WTC11 (cell line): ENCODE data around the gene HPCAL1. TPM values are rescaled to one million over a fixed set of nuclear protein-coding genes. Genes with fewer than 3 reads are reported as not detected.
"Not testable (repeated sequence)": the region's sequence is repeated elsewhere in the genome, so short reads cannot be mapped to it uniquely, and the experiment has no call there.

Experiments used
- ATAC-seq: fragments of 200-7000 bp; cut with Tn5 transposase; 2 replicates; pipeline ENCODE4 v1.10.0; 2021; ENCODE audit warnings: mild to moderate bottlenecking, moderate library complexity
- CTCF ChIA-PET: fragments of 300-600 bp; sonication (Branson Sonifier 250); formaldehyde crosslinking; loops from one replicate; lab custom pipeline; 2021; ENCODE audit warnings: antibody characterized with exemption; lab: Charles Lee
- POLR2A ChIA-PET: fragments of 350-600 bp; sonication (Branson Sonifier 250); formaldehyde crosslinking; loops from one replicate; lab custom pipeline; 2021; ENCODE audit warnings: antibody characterized with exemption; lab: Charles Lee
- DNase-seq: peaks from one replicate; pipeline ENCODE4 v3.0.0; 2021; ENCODE audit warnings: low spot score
- H3K27ac Mint-ChIP-seq: 2 replicates; pipeline ENCODE4 v1.8.0; 2021; ENCODE audit warnings: mixed read lengths
- H3K27me3 Mint-ChIP-seq: 2 replicates; pipeline ENCODE4 v1.8.0; 2021; ENCODE audit warnings: low read depth, mild to moderate bottlenecking, moderate library complexity, mixed read lengths
- H3K36me3 Mint-ChIP-seq: 2 replicates; pipeline ENCODE4 v1.8.0; 2021; ENCODE audit warnings: mixed read lengths
- H3K4me1 Mint-ChIP-seq: 2 replicates; pipeline ENCODE4 v1.8.0; 2022; ENCODE audit warnings: mixed read lengths
- H3K4me3 Mint-ChIP-seq: 2 replicates; pipeline ENCODE4 v1.8.0; 2021; ENCODE audit warnings: mild to moderate bottlenecking, moderate library complexity, mixed read lengths
- H3K9me3 Mint-ChIP-seq: 2 replicates; pipeline ENCODE4 v1.8.0; 2021; ENCODE audit warnings: mixed read lengths
- ATF1 ChIP-seq: sonication (generic); formaldehyde crosslinking; IDR thresholded peaks from 2 replicates; pipeline ENCODE4 v1.8.1; 2023; ENCODE audit warnings: mild to moderate bottlenecking, moderate library complexity, missing genetic modification reagents
- GABPB1 ChIP-seq: sonication (generic); formaldehyde crosslinking; IDR thresholded peaks from 2 replicates; pipeline ENCODE4 v1.8.1; 2023; ENCODE audit warnings: mild to moderate bottlenecking, missing genetic modification reagents
- GRHL2 ChIP-seq: fragments of 250-450 bp; sonication (Bioruptor Pico); IDR thresholded peaks from 2 replicates; pipeline ENCODE4 v1.8.0; 2022; ENCODE audit warnings: mild to moderate bottlenecking, moderate library complexity; ENCODE audit not compliant: insufficient replicate concordance, severe bottlenecking
- NR3C1 ChIP-seq: sonication (generic); formaldehyde crosslinking; conservative IDR thresholded peaks from 2 replicates; pipeline ENCODE4 v1.8.1; 2023; ENCODE audit warnings: low read depth, mild to moderate bottlenecking, missing genetic modification reagents
- OVOL2 ChIP-seq: fragments of 250-450 bp; sonication (Bioruptor Pico); IDR thresholded peaks from 2 replicates; pipeline ENCODE4 v1.9.0; 2021; ENCODE audit warnings: mild to moderate bottlenecking, borderline replicate concordance
- RELA ChIP-seq: sonication (generic); formaldehyde crosslinking; IDR thresholded peaks from 2 replicates; pipeline ENCODE4 v1.8.1; 2022; ENCODE audit warnings: missing genetic modification reagents, mild to moderate bottlenecking, borderline replicate concordance
- SP1 ChIP-seq: sonication (generic); formaldehyde crosslinking; conservative IDR thresholded peaks from 2 replicates; pipeline ENCODE4 v1.8.1; 2022; ENCODE audit warnings: missing genetic modification reagents
- ZBTB21 ChIP-seq: sonication (generic); formaldehyde crosslinking; IDR thresholded peaks from 2 replicates; pipeline ENCODE4 v1.8.1; 2023; ENCODE audit warnings: mild to moderate bottlenecking, missing genetic modification reagents, borderline replicate concordance
- ZNF121 ChIP-seq: sonication (generic); formaldehyde crosslinking; IDR thresholded peaks from 2 replicates; pipeline ENCODE4 v1.8.0; 2023; ENCODE audit warnings: missing genetic modification reagents
- ZNF138 ChIP-seq: sonication (generic); formaldehyde crosslinking; conservative IDR thresholded peaks from 2 replicates; pipeline ENCODE4 v1.8.1; 2022; ENCODE audit warnings: mild to moderate bottlenecking, moderate library complexity, missing genetic modification reagents
- ZNF396 ChIP-seq: fragments of 250-450 bp; sonication (Bioruptor Pico); IDR thresholded peaks from 2 replicates; pipeline ENCODE4 v1.8.0; 2021; ENCODE audit warnings: mild to moderate bottlenecking, moderate library complexity, borderline replicate concordance
- ZNF416 ChIP-seq: fragments of 250-450 bp; sonication (Bioruptor Pico); IDR thresholded peaks from 2 replicates; pipeline ENCODE4 v1.9.0; 2021; ENCODE audit warnings: mild to moderate bottlenecking, inconsistent platforms
- total RNA-seq: library from RNA; stranded (reverse); gene quantifications from 3 replicates; pipeline ENCODE4 v1.2.3, GENCODE V29; 2021
- TF ChIP-seq, protein P1 (sequence below): sonication (generic); formaldehyde crosslinking; IDR thresholded peaks from 2 replicates; pipeline ENCODE4 v1.8.0; 2022; ENCODE audit warnings: missing genetic modification reagents
- TF ChIP-seq, protein P2 (sequence below): sonication (generic); formaldehyde crosslinking; IDR thresholded peaks from 2 replicates; pipeline ENCODE4 v1.8.0; 2022; ENCODE audit warnings: mild to moderate bottlenecking, missing genetic modification reagents
- TF ChIP-seq, protein P3 (sequence below): sonication (generic); formaldehyde crosslinking; IDR thresholded peaks from 2 replicates; pipeline ENCODE4 v1.8.1; 2023; ENCODE audit warnings: mild to moderate bottlenecking, moderate library complexity, missing genetic modification reagents
- TF ChIP-seq, protein P4 (sequence below): fragments of 200-600 bp; IDR thresholded peaks from 2 replicates; pipeline ENCODE4 v1.8.0; 2022; ENCODE audit warnings: antibody characterized with exemption
- TF ChIP-seq, protein P5 (sequence below): sonication (generic); formaldehyde crosslinking; IDR thresholded peaks from 2 replicates; pipeline ENCODE4 v1.8.0; 2022; ENCODE audit warnings: mild to moderate bottlenecking, missing genetic modification reagents

Gene HPCAL1
- total RNA-seq, 1 experiment from 2014 or later: 11.8 TPM

DNA sequence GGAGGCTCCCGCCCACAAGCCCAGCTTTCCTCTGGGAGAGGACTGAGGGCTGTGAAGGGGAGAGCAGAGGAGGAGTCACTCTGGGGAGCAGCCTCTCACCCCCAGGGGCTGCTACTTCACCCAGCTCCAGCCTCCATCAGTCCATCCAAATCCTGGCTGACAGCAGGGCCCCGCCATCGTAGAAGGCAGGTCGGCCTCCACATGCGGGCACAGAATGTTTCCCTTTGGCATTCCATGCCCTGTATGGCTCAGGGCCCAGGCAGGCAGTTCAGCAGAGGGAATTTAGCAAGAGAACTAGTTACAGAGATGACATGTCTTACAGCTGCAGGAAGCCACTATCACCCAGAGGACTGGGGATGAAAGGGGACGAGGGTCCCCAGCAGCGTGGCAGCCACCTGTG, 151.8 kb downstream of the HPCAL1 start:
- TF ChIP-seq SP1: no peak
- TF ChIP-seq, protein P1, sequence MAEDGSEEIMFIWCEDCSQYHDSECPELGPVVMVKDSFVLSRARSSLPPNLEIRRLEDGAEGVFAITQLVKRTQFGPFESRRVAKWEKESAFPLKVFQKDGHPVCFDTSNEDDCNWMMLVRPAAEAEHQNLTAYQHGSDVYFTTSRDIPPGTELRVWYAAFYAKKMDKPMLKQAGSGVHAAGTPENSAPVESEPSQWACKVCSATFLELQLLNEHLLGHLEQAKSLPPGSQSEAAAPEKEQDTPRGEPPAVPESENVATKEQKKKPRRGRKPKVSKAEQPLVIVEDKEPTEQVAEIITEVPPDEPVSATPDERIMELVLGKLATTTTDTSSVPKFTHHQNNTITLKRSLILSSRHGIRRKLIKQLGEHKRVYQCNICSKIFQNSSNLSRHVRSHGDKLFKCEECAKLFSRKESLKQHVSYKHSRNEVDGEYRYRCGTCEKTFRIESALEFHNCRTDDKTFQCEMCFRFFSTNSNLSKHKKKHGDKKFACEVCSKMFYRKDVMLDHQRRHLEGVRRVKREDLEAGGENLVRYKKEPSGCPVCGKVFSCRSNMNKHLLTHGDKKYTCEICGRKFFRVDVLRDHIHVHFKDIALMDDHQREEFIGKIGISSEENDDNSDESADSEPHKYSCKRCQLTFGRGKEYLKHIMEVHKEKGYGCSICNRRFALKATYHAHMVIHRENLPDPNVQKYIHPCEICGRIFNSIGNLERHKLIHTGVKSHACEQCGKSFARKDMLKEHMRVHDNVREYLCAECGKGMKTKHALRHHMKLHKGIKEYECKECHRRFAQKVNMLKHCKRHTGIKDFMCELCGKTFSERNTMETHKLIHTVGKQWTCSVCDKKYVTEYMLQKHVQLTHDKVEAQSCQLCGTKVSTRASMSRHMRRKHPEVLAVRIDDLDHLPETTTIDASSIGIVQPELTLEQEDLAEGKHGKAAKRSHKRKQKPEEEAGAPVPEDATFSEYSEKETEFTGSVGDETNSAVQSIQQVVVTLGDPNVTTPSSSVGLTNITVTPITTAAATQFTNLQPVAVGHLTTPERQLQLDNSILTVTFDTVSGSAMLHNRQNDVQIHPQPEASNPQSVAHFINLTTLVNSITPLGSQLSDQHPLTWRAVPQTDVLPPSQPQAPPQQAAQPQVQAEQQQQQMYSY (CRISPR knock-in tag): no peak
- H3K36me3 Mint-ChIP-seq: no peaks in the 10 kb centered on the region
- POLR2A ChIA-PET: no interaction called here
- CTCF ChIA-PET: no interaction called here
- peaks cover 9% of the 10 kb centered on the region for H3K27me3 Mint-ChIP-seq
- no peak overlapping the region for H3K27ac Mint-ChIP-seq
- peaks cover 9% of the 10 kb centered on the region for H3K4me1 Mint-ChIP-seq
- no peak for ATAC-seq
- no peak overlapping the region for H3K4me3 Mint-ChIP-seq
- no peak for DNase-seq
- H3K9me3 Mint-ChIP-seq: no peaks in the 10 kb centered on the region

DNA sequence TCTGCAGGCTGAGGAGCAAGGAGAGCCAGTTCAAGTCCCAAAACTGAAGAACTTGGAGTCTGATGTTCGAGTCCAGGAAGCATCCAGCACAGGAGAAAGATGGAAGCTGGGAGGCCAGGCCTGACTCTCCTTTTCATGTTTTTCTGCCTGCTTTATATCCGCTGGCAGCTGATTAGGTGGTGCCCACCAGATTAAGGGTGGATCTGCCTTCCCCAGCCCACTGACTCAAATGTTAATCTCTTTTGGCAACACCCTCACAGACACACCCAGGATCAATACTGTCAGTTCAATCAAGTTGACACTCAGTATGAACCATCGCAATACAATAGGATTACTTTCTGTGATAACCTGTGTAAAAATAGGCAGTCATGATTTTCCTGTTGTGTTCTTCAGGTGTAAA, 154.5 kb downstream of the HPCAL1 start:
- ATAC-seq, H3K36me3 Mint-ChIP-seq, H3K4me1 Mint-ChIP-seq, CTCF ChIA-PET, H3K27ac Mint-ChIP-seq, DNase-seq, H3K27me3 Mint-ChIP-seq, H3K4me3 Mint-ChIP-seq, POLR2A ChIA-PET, H3K9me3 Mint-ChIP-seq: not testable (repeated sequence)

DNA sequence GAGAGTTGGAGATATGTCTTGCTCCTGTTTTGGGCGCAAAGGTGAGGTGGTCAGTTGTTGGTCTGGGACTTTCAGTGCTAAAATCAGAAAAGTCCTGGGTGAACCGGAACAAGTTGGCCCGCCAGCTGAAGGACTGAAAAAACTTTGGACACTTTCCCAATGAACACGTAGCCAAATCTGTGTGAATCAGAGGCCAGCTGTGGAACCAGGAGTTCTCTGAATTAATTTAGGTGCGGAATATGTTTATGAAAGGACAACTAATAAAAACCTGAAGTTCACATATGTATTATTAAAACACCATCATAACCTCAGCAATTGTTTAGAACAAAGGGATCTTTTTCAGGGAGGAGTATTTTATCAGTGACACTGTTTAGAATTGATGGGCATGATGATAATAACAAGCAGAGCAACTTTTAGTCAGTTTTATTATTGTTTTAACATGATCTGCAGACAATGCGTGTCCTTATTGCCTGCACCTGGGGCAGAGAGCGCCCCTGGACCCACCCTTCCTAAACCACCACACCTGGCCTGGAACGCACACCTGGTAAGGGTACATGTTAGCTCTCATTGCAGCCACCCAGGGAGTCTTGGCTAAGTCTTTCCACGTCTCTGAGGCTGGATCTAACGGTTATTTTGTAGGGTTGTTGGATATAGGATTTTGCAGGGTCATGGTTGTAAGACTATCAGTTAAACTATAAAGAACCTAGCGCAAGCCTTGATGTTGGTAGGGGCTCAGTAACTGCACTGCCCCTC, 155.3 kb downstream of the HPCAL1 start:
- CTCF ChIA-PET: interaction anchor here (1.0 to 1.1 kb wide), 2 partner anchors 50 to 63 kb away, joined by 3 to 4 read pairs; no protein-coding TSS in a partner anchor
- H3K27ac Mint-ChIP-seq: no peak overlapping the region
- TF ChIP-seq, protein P2, sequence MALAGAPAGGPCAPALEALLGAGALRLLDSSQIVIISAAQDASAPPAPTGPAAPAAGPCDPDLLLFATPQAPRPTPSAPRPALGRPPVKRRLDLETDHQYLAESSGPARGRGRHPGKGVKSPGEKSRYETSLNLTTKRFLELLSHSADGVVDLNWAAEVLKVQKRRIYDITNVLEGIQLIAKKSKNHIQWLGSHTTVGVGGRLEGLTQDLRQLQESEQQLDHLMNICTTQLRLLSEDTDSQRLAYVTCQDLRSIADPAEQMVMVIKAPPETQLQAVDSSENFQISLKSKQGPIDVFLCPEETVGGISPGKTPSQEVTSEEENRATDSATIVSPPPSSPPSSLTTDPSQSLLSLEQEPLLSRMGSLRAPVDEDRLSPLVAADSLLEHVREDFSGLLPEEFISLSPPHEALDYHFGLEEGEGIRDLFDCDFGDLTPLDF (CRISPR knock-in tag): no peak
- TF ChIP-seq NR3C1: no peak
- no peak for TF ChIP-seq ZBTB21 (CRISPR knock-in tag)
- TF ChIP-seq, protein P3, sequence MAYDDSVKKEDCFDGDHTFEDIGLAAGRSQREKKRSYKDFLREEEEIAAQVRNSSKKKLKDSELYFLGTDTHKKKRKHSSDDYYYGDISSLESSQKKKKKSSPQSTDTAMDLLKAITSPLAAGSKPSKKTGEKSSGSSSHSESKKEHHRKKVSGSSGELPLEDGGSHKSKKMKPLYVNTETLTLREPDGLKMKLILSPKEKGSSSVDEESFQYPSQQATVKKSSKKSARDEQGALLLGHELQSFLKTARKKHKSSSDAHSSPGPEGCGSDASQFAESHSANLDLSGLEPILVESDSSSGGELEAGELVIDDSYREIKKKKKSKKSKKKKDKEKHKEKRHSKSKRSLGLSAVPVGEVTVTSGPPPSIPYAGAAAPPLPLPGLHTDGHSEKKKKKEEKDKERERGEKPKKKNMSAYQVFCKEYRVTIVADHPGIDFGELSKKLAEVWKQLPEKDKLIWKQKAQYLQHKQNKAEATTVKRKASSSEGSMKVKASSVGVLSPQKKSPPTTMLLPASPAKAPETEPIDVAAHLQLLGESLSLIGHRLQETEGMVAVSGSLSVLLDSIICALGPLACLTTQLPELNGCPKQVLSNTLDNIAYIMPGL: no peak
- no peak for TF ChIP-seq SP1
- TF ChIP-seq, protein P4, sequence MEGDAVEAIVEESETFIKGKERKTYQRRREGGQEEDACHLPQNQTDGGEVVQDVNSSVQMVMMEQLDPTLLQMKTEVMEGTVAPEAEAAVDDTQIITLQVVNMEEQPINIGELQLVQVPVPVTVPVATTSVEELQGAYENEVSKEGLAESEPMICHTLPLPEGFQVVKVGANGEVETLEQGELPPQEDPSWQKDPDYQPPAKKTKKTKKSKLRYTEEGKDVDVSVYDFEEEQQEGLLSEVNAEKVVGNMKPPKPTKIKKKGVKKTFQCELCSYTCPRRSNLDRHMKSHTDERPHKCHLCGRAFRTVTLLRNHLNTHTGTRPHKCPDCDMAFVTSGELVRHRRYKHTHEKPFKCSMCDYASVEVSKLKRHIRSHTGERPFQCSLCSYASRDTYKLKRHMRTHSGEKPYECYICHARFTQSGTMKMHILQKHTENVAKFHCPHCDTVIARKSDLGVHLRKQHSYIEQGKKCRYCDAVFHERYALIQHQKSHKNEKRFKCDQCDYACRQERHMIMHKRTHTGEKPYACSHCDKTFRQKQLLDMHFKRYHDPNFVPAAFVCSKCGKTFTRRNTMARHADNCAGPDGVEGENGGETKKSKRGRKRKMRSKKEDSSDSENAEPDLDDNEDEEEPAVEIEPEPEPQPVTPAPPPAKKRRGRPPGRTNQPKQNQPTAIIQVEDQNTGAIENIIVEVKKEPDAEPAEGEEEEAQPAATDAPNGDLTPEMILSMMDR: no peak
- TF ChIP-seq, all 79 proteins: peak for 0
- POLR2A ChIA-PET: no interaction called here
- Mint-ChIP-seq H3K4me1 (no peaks in the 10 kb centered on the region), H3K27me3 (no peaks in the 10 kb centered on the region), H3K9me3 (no peaks in the 10 kb centered on the region), H3K4me3 (no peak overlapping the region), H3K36me3 (no peaks in the 10 kb centered on the region)
- DNase-seq: no peak
- ATAC-seq: no peak

DNA sequence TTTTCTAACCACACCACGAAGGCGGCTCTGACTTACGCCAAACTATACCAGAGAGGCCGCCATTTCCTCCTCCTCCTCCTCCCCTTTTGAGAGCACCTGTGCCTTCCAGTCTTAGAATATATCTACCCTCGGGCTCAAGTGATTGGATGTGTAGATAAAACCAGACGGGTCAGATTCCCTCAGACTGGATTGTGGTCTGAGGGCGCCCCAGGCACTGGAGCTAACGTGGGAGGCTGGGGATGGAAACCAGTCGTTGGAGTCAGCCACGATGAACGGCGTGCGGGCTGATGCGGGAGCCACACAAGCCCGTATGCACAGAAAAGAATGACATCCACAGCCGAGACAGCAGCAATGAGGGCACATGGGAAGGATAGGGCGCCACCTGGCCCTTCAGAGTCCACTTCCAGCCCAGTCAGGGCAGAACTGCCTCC, 157.7 kb downstream of the HPCAL1 start:
- Mint-ChIP-seq H3K36me3 (no peaks in the 10 kb centered on the region), H3K27ac (no peak overlapping the region), H3K9me3 (no peaks in the 10 kb centered on the region), H3K4me3 (no peak overlapping the region), H3K4me1 (no peaks in the 10 kb centered on the region), H3K27me3 (no peaks in the 10 kb centered on the region)
- CTCF ChIA-PET: interaction anchor here (1.0 kb wide), 1 partner anchor 28 kb away, joined by 3 read pairs; no protein-coding TSS in a partner anchor
- POLR2A ChIA-PET: no interaction called here
- ATAC-seq (peak; percentile 36; the same call in 1 of the 2 replicates), DNase-seq (no peak)
- TF ChIP-seq GRHL2 (no peak), ZNF138 (CRISPR knock-in tag) (no peak), OVOL2 (CRISPR knock-in tag) (no peak), GABPB1 (CRISPR knock-in tag) (no peak), RELA (CRISPR knock-in tag) (no peak), ZNF416 (CRISPR knock-in tag) (no peak), ATF1 (CRISPR knock-in tag) (no peak), ZNF396 (no peak), ZNF121 (CRISPR knock-in tag) (no peak)
- TF ChIP-seq, protein P4: no peak
- TF ChIP-seq, protein P5, sequence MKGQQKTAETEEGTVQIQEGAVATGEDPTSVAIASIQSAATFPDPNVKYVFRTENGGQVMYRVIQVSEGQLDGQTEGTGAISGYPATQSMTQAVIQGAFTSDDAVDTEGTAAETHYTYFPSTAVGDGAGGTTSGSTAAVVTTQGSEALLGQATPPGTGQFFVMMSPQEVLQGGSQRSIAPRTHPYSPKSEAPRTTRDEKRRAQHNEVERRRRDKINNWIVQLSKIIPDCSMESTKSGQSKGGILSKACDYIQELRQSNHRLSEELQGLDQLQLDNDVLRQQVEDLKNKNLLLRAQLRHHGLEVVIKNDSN (CRISPR knock-in tag): no peak
